Activated naive CD4-positive, alpha-beta T cell treated with anti-CD3 and anti-CD28 coated beads, Interleukin-2, amount 50 U/mL, for 24 hours (primary cell): ENCODE results near the gene PANX2.
A peak's percentile ranks its signal among the peaks of the same experiment; 100 is the strongest.
"Not testable (repeated sequence)": the region's sequence is repeated elsewhere in the genome, so short reads cannot be mapped to it uniquely, and the experiment has no call there.

ENCODE experiments used
- H3K27ac Mint-ChIP-seq: one replicate; pipeline ENCODE4 v1.8.0; 2021; ENCODE audit warnings: mild to moderate bottlenecking, mixed read lengths
- H3K27me3 Mint-ChIP-seq: one replicate; pipeline ENCODE4 v1.8.0; 2021; ENCODE audit warnings: mixed read lengths
- H3K36me3 Mint-ChIP-seq: one replicate; pipeline ENCODE4 v1.8.0; 2021; ENCODE audit warnings: mixed read lengths
- H3K4me1 Mint-ChIP-seq: one replicate; pipeline ENCODE4 v1.8.0; 2021; ENCODE audit warnings: mixed read lengths
- H3K4me3 Mint-ChIP-seq: one replicate; pipeline ENCODE4 v1.8.0; 2021; ENCODE audit warnings: mild to moderate bottlenecking, mixed read lengths
- H3K9me3 Mint-ChIP-seq: one replicate; pipeline ENCODE4 v1.8.0; 2021; ENCODE audit warnings: mixed read lengths

The PANX2 gene

GRCh38 chr22:50197000-50197800, 26.7 kb downstream of the PANX2 start:
- H3K27me3 Mint-ChIP-seq: no peaks in the 10 kb centered on the region
- no peak overlapping the region for H3K27ac Mint-ChIP-seq
- H3K4me1 Mint-ChIP-seq: peaks cover 17% of the 10 kb centered on the region
- H3K9me3 Mint-ChIP-seq: no peaks in the 10 kb centered on the region
- H3K36me3 Mint-ChIP-seq: no peaks in the 10 kb centered on the region
- H3K4me3 Mint-ChIP-seq: no peak overlapping the region

GRCh38 chr22:50197856-50198623, 27.5 kb downstream of the PANX2 start:
- Mint-ChIP-seq H3K4me1 (peaks cover 15% of the 10 kb centered on the region), H3K9me3 (no peaks in the 10 kb centered on the region), H3K27me3 (no peaks in the 10 kb centered on the region), H3K27ac (no peak overlapping the region), H3K36me3 (no peaks in the 10 kb centered on the region), H3K4me3 (no peak overlapping the region)

DNA sequence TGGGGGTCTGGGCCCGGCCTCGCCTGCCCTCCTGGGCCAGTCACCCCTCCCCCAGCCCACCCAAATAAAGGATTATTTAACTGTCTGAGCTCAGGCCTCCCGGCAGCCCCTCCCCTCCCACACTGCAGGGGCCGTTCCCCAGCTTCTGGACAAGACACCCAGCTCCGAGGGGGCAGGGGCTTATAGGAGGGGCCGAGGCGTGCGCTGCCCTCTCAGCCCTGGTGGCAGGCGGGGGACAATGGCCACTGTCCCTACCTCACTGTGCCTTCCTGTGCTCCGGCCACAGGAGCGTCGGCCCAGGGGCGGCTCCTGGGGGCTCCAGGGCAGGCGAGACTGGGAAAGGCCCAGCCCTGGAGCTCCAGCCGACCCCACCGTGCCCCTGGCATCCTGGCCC, 28.1 kb downstream of the PANX2 start:
- Mint-ChIP-seq H3K27me3 (no peaks in the 10 kb centered on the region), H3K4me3 (no peak overlapping the region), H3K36me3 (no peaks in the 10 kb centered on the region), H3K4me1 (peaks cover 18% of the 10 kb centered on the region), H3K27ac (no peak overlapping the region), H3K9me3 (no peaks in the 10 kb centered on the region)

DNA sequence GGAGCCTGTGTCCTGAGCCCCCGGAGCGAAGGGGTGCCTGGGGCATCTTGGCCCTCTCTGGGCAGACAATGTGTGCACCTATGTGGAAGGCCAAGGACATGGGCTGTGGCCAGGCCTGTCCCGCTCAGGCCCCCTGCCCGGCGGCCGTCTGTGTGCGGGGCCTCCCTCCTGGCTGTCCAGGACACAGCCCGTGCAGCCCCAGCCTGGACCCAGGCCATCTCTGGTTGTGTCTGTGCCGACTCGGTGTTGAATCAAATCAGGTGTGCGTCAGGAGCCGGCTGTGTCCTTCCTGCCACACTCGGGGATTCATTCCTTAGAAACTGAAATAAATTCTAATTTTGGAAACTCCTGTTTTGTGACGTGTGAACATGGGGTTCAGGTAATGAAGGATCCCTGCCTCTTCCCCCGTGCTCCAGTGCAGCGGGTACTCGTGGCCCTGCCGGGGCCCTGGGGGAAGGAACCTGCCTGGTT, 28.8 kb downstream of the PANX2 start:
- no peaks in the 10 kb centered on the region for H3K27me3 Mint-ChIP-seq
- H3K27ac Mint-ChIP-seq: no peak overlapping the region
- no peaks in the 10 kb centered on the region for H3K36me3 Mint-ChIP-seq
- no peaks in the 10 kb centered on the region for H3K9me3 Mint-ChIP-seq
- peaks cover 18% of the 10 kb centered on the region for H3K4me1 Mint-ChIP-seq
- peak overlapping the region; percentile 55 for H3K4me3 Mint-ChIP-seq

DNA sequence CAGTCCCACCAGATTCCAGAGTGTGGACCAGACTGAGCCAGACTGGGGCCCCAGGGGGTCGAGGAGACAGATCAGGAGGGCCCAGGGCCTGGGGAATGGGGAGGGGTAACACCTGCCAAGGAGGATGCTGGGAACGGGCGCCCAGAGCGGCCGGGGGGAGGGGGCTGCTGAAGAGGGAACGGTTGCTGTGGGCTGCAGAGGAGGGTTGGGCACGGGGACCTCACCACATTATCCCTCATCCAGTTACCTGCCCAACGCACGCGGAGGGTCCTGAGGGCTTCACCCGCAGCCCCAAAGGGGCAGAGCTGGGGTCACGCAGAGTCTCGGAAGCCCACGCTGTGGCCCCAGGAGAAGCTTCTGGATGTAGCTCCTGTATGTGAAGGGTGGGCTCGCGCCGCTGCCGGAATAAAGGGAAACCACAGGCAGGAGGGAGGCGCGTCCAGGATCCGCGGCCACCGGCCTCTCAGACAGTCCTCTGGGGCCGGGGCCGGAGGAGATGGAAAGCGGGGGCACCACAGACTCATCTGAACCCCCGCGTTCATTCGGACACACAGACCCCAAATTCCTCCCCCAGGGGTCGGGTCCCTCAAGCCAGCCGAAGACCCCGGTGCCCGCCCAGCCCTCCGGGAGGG, 29.4 kb downstream of the PANX2 start:
- Mint-ChIP-seq H3K4me3 (peak overlapping the region; percentile 55), H3K27ac (no peak overlapping the region), H3K4me1 (peaks cover 22% of the 10 kb centered on the region), H3K27me3 (no peaks in the 10 kb centered on the region), H3K9me3 (no peaks in the 10 kb centered on the region), H3K36me3 (no peaks in the 10 kb centered on the region)

GRCh38 chr22:50200461-50201190, 30.1 kb downstream of the PANX2 start, which contains the start of gene SELENOO:
SELENOO (plus strand) TSS chr22:50201011; CDS start chr22:50201037, 26 bp downstream.
- Mint-ChIP-seq H3K36me3 (no peaks in the 10 kb centered on the region), H3K4me3 (peak within 1 kb of the TSS; percentile 88), H3K4me1 (peaks cover 27% of the 10 kb centered on the region), H3K27me3 (no peaks in the 10 kb centered on the region), H3K27ac (peak within 1 kb of the TSS; percentile 62), H3K9me3 (no peaks in the 10 kb centered on the region)

GRCh38 chr22:50201191-50202129, 30.9 kb downstream of the PANX2 start:
- Mint-ChIP-seq H3K27ac (no peak overlapping the region), H3K36me3 (no peaks in the 10 kb centered on the region), H3K4me3 (peak overlapping the region; percentile 88), H3K9me3 (no peaks in the 10 kb centered on the region), H3K4me1 (peaks cover 27% of the 10 kb centered on the region), H3K27me3 (no peaks in the 10 kb centered on the region)

DNA sequence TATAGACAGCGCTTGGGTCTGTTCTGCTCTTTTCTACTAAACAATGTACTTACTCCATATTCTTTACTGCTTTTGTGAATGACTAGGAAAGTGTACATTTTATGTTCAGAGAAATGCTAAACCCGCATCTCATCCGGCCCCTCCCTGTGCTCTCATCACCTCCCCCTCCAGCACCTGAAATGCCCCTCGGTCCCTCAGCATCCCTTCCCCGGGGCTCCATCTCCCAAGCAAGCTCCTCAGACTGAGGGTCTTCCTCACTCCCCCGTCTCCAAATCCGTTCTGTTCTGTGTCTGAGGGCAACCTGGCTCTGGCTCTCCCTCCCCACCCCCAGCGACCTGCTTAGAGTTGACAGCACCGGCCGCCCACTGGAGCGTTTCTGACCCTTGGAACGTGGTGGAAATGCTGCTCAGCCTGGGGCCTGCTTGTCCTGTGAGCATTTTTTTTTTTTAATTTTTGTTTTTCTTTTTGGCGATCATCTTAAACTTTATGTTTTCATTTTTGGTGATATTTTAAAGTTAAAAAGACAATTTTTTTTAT, 31.7 kb downstream of the PANX2 start:
- Mint-ChIP-seq H3K4me3 (peak overlapping the region; percentile 88), H3K27ac (no peak overlapping the region), H3K9me3 (no peaks in the 10 kb centered on the region), H3K36me3 (no peaks in the 10 kb centered on the region), H3K4me1 (peaks cover 27% of the 10 kb centered on the region), H3K27me3 (no peaks in the 10 kb centered on the region)

GRCh38 chr22:50203288-50203687, 32.8 kb downstream of the PANX2 start:
- peaks cover 27% of the 10 kb centered on the region for H3K4me1 Mint-ChIP-seq

DNA sequence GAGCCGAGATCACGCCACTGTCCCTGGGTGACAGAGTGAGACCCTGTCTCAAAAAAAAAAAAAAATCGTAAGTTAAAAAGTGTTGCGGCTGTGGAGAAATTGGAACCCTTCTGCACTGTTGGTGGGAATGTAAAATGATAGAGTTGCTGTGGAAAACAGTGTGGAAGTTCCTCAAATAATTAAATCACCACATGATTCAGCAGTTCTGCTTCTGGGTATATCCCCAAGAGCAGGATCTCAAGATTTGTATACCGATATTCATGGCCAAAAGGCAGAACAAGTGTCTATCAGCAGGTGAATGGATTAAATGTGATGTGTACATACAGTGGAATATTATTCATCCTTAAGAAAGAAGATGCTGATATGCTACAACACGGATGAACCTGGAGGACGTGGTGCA, 34.0 kb downstream of the PANX2 start:
- H3K4me1 Mint-ChIP-seq: peaks cover 24% of the 10 kb centered on the region
- no peak overlapping the region for H3K4me3 Mint-ChIP-seq

More at GRCh38 chr22:50203288-50203687, 32.8 kb downstream of the PANX2 start:
- Mint-ChIP-seq H3K36me3 (no peaks in the 10 kb centered on the region), H3K27ac (peak overlapping the region; percentile 85), H3K27me3 (no peaks in the 10 kb centered on the region), H3K4me3 (no peak overlapping the region), H3K9me3 (no peaks in the 10 kb centered on the region)

DNA sequence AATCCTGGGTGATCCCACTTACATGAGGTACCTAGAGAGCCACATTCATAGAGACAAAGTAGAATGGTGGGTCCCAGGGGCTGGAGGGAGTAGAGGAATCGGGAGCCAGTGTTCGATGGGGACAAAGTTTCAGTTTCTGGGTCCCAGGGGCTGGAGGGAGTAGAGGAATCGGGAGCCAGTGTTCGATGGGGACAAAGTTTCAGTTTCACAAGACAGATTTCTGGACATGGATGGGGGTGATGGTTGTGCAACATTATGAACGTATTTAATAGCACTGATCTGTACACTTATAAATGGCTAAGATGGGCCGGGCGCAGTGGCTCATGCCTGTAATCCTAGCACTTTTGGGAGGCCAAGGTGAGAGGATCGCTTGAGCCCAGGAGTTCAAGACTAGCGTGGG, 34.5 kb downstream of the PANX2 start:
- not testable (repeated sequence) for H3K27me3 Mint-ChIP-seq, H3K4me3 Mint-ChIP-seq, H3K9me3 Mint-ChIP-seq, H3K36me3 Mint-ChIP-seq, H3K27ac Mint-ChIP-seq
- peaks cover 27% of the 10 kb centered on the region for H3K4me1 Mint-ChIP-seq

More for the DNA sequence above, 34.0 kb downstream of the PANX2 start:
- Mint-ChIP-seq H3K36me3 (no peaks in the 10 kb centered on the region), H3K27ac (no peak overlapping the region), H3K27me3 (no peaks in the 10 kb centered on the region), H3K9me3 (no peaks in the 10 kb centered on the region)

GRCh38 chr22:50205781-50206569, 35.4 kb downstream of the PANX2 start:
- no peaks in the 10 kb centered on the region for H3K27me3 Mint-ChIP-seq
- no peak overlapping the region for H3K27ac Mint-ChIP-seq
- H3K9me3 Mint-ChIP-seq: no peaks in the 10 kb centered on the region

GRCh38 chr22:50206599-50206998, 36.1 kb downstream of the PANX2 start:
- Mint-ChIP-seq H3K27me3 (no peaks in the 10 kb centered on the region), H3K27ac (no peak overlapping the region), H3K36me3 (peaks cover 2% of the 10 kb centered on the region), H3K4me3 (no peak overlapping the region), H3K4me1 (peaks cover 28% of the 10 kb centered on the region), H3K9me3 (no peaks in the 10 kb centered on the region)

More at GRCh38 chr22:50205781-50206569, 35.4 kb downstream of the PANX2 start:
- Mint-ChIP-seq H3K36me3 (peaks cover 2% of the 10 kb centered on the region), H3K4me1 (peaks cover 28% of the 10 kb centered on the region), H3K4me3 (no peak overlapping the region)
